NCI-H187 treated with DMSO at 0.1 percent for 48 hours (cell line): ENCODE results near the gene ELMO1.

Source experiments
- DNase-seq: peaks from one replicate; lab custom pipeline; 2025; lab: John Stamatoyannopoulos, UW

The ELMO1 gene

DNA sequence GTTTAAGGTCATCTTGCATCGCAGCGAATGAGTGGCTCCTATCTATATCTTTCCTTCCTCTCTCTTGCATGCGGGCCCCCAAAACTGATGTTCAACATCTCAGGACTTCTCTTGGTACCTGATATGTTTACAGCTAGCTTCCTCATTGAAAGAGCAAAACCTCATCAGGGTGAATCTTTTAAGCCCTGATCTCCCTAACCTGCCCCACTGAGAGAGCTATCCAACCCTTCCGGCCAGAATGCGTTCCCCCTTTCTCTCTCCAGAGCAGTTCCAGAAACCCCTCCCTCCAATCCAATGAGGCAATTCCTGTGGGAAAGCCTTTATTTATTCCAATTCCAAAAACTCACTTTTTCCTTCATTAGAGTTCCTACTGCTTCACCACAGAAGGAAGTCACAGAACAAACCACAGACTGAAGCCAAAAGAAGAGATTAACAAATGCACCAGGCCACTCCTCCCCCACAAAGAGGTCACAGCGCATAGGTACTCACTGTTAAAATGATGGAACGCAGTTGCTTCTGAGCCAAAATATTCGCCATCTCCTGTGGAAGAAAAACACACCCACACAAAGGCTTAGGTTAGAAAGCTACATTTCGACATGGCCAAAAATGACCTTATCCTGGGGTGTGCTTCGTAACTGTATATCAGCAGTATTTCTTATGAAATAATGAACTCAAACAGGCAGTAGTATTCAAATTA, 232.4 kb downstream of the ELMO1 start:
- DNase-seq: no peak

GRCh38 chr7:37215290-37215923, 233.3 kb downstream of the ELMO1 start:
- DNase-seq: no peak

- DNase-seq: no peak
Measured at GRCh38 chr7:37212556-37212955, 236.1 kb downstream of the ELMO1 start.

DNA sequence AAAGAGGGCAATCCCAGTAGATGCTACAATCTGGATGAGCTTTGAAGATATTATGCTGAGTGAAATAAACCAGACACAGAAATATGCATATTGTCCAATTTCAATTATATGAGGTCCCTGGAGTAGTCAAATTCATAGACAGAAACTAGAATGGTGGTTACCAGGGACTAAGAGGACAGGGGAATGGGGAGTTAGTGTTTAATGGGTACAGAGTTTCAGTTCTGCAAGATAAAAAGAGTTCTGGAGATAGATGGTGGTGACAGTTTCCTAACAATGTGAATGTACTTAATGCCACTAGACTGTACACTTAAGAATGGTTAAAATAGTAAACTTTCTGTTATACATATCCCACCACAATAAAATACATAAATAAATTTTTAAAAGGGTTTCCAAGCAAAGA, 236.6 kb downstream of the ELMO1 start:
- DNase-seq: no peak

DNA sequence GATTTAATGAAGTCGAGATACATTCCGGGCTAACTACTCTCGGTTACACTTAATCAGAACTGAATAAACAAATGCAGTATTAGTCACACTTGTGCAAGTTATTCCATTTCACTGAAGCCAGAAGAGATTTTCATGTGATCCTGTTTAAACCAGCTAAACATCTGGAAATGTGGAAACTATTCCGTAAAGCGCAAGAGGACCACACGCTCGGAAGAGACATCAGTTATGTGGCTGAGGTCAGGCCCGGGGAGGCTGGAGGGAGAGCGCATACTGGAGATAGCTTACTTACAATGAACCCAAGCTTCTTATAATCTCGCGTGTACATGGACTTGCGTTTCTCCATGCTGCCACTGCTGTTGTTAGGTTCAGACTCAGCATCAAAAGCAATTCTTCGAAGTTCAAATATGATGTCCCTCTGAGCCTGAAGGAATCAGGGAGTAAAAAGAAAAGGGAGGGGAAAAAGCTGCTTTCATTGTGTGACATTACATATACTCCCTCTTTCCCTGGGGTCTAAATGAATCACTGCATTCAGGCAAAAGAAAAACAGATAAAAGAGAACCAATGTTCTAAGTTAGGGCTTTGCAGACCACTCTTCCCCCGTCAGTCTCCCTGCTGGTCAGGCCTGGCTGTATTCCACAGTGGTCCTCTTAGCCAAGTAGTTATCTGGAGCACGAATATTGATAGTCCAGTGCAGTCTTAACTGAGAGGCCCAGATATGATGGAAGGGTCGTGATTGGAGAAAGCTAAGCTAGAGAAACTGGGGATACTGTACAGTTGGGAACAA, 237.4 kb downstream of the ELMO1 start:
- DNase-seq: no peak

DNA sequence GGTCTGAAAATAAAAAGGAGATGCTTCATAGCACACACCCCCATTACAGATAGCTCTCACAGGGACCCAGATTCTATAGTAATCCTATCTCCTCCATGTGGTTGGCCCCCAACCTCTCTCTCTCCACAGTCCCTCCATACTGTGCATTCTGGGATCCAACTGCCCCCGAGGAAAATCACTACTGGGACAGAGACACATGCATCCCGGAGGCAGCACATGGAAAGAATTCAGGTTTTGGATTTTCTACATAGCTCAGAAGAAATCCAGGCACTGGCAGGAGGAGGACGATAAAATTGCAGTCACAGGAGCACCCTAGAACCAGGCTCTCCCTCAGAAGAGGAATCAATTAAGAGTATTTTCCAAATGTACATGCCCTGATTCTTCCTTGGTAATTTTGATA, 239.5 kb downstream of the ELMO1 start:
- DNase-seq: no peak

DNA sequence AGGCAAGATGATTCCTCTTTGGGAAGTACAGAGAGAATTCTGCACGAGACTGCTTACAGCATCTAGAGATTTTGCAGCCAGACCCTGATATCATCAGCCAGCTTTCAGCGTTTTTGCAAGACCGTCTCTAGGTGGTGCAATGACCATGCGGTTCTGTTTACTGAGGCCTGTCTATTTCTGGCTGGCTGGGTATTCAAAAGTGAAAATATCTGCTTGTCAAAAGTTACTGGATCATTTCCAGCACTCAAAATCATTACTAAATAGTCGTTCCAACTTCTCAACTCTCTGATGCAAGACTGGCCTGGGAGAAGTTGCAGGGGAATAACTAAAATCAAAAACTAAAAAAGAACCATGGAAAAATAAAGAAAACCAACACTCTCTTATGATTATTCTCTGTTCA, 240.1 kb downstream of the ELMO1 start:
- DNase-seq: no peak

- DNase-seq: no peak
Measured at GRCh38 chr7:37206192-37206591, 242.5 kb downstream of the ELMO1 start.

DNA sequence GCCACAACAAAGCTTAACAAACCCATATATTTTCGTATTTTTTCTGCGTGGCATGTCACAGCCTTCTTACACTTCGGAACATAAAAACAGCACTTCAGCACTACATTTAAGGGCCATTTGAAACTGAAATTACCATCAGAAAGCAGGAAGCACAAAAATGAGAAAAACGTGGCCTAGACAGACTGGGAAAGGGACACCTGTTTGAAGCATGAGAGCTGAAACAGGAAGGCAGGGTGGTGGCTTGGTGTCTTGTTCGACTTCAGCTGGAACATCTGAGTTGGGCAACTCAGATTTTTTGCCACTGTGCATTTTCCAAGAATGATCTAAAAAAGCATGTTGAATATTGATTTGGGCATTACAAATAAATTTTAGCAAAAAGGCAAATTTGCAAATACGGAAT, 243.2 kb downstream of the ELMO1 start:
- DNase-seq: no peak

DNA sequence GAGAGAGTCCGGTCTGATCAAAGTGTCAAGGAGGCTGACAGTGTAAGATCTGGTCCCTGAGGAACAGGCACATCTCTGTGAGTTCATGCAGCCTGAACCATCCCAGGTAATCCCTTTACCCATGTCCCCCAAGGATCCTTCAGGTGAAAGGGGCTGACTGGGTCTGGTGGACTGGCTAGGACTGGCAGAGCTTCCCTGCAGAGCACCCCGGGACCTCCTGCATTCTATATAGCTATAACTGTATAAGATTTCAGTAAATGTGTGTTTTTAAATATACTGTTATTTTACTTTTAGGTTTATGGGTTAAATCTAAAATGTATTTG, 246.8 kb downstream of the ELMO1 start:
- no peak for DNase-seq

DNA sequence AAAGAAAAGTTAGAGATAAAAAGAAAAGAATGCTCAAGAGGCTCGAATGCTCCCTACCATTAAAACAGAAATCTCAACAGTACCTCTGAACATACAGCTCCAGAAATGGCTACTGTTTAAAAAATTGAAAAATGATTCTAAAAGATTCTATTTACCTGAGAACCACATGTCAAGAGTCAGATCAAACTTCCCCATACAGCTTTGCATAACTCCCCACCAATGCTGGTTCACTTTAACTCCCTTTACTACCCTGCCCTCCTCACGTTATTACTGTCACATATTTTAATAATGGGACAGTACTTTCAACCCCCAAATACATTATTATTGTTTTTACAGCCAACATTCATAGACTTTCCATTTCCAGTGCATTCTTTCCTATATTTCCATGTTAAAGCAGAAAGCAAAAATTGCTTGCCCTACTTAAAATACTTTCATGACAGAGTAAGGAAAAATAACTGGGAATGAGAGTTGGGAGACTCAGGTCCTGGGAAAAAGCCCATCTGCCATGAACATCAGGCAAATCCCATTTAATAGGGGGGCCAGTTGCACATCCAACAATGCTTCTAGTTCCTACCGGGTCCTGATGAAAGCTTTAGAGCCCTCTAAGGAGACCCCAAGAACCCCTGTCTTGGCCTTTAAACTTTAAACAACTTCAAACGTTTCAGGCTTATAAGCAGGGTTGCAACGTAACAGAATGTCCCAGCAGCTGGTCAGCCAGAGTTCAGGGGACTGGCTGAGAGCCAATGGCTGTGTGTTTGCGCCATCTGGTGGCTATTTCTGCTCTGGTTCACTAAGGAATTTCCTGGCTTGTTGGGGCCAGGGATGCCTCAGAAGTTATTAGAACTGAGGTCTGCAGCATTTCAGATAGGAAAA, 247.4 kb downstream of the ELMO1 start:
- no peak for DNase-seq

DNA sequence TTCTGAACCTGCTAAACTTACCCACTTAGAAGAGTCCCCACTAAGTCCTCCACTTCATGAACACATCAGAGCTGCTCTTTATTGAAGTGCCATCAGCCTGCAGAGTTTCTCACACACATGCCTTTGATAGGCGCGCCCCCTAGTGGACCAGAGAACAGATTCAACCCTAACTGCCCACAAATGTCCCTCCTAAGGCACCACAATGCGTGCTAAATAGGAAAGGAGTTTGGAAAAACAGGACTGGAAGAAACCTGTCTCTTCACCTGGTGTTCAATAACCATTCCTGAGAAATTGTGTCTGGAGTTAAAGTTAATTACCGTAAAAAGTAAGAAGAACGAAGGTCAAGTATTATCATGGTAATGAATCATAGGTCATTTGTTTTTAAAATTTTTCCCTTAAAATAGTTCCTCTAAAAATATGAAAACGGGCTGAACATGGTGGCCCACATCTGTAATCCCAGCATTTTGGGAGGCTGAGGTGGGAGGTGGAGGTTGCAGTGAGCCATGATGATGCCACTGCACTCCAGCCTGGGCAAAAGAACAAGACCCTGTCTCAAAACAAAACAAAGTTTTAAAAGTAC, 249.7 kb downstream of the ELMO1 start:
- DNase-seq: no peak

DNA sequence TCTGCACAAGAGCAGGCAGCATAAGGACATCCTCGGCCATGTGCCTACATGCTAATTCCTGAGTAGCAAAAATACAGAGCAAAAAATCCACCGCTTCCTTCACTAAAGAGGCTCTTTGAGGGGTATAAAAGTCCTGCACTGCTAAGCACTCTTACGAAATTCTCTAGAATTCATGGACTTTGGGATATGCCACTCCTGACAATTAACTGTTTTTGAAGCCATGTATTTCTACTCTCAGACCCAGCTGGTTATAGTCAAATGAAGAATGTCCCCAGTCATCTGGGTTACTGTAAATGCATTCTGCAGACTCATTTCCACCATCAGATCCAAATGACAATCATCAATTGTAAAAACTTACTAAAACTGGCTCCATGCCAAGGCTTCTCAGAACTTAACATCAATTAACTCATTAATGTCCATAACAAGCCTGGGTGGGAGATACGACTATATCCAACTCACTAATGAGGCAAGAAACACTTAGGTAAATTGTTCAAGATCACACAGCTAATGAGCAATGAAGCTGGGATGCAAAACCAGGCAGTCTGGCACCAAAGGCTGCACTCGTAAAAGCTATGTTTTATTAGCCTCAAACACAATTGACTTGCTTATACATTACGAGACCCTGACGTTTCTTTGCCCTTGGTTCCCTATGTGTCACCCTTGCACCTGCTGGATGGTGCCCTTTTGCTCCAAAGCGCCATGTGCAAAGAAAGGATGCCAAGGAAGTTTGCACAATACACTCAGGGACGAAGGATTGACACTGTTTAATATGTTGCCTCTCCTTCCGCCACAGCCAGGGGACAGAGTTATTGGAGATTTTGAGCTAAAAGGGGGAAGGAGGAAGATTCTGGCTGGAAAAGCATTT, 250.4 kb downstream of the ELMO1 start:
- DNase-seq: no peak

GRCh38 chr7:37197108-37197507, 251.6 kb downstream of the ELMO1 start:
- no peak for DNase-seq

DNA sequence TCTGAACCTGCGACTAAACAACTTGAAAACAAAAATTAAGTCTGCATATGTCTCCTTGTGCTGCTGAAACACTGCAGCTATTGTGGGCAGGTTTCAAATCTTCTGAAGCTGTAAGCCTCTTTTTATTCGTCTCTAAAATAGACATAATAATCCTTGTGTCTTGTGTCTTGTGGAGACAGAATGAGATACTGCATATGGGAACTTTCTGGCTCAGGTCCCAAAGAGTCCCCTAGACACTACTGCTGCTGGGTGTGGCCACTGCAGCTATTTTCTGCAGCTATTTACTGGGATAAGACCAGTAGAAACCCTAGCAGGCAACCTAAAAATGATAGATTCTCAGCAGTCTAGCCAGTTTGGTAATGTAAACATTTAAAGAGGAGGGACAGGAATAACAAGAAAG, 252.0 kb downstream of the ELMO1 start:
- DNase-seq: no peak

GRCh38 chr7:37195388-37195787, 253.3 kb downstream of the ELMO1 start:
- DNase-seq: no peak

DNA sequence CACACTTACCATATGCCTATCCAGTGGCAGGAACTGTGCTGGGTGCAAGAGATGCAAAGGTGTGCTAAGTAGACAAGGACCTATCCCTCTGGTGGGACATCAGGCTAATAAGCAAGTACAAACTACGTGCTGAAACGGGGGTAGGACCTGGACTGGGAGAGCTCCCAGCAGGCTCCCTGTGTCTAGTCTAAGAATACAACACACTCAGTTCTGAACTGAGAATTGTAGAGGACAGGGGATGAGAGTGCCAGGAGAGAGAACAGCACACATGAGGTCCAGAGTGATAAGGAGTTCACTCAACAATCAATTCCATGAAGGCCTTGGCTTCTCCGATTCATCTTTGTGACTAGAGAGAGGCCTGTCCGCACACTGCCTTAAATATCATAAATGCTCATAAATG, 253.7 kb downstream of the ELMO1 start:
- no peak for DNase-seq

DNA sequence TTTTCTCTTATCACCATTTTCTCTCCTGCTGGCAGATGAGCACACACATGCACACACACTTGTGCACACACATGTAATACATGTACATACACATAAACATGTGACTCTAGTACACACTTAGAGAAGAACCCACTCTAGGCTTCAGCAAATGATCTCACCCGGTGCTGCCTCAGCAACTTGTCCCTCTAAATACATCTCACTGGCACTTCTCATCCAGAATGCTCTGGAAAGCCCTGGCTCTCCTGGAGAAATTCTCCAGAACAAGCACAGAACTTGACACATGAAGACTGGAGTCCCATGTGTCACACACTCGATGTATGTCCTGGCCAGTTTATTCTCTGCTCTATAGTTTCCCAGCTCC, 254.9 kb downstream of the ELMO1 start:
- DNase-seq: no peak

- DNase-seq: no peak
Measured at GRCh38 chr7:37193087-37193774, 255.4 kb downstream of the ELMO1 start.

- DNase-seq: no peak
Measured at GRCh38 chr7:37191797-37192196, 256.9 kb downstream of the ELMO1 start.

DNA sequence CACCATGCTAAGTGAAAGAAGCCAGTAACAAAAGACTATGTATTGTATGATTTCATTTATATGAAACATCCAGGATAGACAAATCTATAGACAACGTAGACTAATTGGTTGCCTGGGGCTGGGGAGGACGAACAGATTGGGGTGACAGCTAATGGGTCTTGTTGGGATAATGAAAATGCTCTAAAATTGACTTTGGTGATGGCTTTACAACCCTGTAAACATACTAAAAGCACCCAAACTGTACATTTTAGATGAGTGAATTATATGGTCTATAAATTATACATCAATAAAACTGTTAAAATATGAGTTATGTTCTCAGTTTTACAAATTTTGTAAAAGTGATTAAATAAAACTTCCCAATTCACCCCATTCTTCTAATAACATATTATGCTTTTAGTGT, 261.5 kb downstream of the ELMO1 start:
- no peak for DNase-seq
